HEK293T (cell line): Measurements from ENCODE around the gene COX6A2.

Source experiments
- ARNT ChIP-seq: fragments of 450-650 bp; IDR thresholded peaks from 2 replicates; pipeline ENCODE4 v1.6.1; 2017; ENCODE audit warnings: mild to moderate bottlenecking
- HDGF ChIP-seq: fragments of 450-650 bp; IDR thresholded peaks from 2 replicates; pipeline ENCODE4 v1.6.1; 2017; ENCODE audit warnings: antibody characterized with exemption, borderline replicate concordance

DNA sequence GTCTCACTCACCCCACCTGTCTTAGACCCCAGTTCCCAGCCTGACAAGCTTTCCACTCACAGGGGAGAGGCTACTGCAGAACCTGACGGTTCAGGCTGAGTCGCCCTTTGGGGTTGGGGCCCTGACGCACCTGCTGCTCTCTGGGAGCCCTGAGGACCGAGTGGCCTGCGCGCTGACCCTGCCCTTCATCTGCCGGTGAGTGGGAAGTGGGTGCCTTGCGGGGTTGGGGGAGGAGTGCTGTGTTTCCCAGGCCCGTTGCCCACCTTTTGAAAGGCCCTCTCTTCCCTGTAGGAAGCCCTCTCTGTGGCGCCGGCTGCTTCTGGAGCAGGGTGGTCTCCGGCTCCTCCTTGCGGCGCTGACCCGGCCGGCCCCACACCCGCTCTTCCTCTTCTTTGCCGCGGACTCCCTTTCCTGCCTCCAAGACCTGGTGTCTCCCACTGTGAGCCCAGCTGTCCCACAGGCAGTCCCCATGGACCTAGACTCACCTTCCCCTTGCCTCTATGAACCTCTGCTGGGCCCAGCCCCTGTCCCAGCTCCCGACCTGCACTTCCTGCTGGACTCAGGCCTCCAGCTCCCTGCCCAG, 37.7 kb upstream of the COX6A2 start:
- TF ChIP-seq HDGF (no peak), ARNT (no peak)
